ENCODE data around the gene B3GNT4. TPM values are rescaled to one million over a fixed set of nuclear protein-coding genes. Genes with fewer than 3 reads are reported as not detected.
A peak's percentile ranks its signal among the peaks of the same experiment; 100 is the strongest.
"Not testable (repeated sequence)": the region's sequence is repeated elsewhere in the genome, so short reads cannot be mapped to it uniquely, and the experiment has no call there.

The B3GNT4 gene
- polyA plus RNA-seq, 3 donors = 4.1 to 5.2 (median 4.1) TPM

DNA sequence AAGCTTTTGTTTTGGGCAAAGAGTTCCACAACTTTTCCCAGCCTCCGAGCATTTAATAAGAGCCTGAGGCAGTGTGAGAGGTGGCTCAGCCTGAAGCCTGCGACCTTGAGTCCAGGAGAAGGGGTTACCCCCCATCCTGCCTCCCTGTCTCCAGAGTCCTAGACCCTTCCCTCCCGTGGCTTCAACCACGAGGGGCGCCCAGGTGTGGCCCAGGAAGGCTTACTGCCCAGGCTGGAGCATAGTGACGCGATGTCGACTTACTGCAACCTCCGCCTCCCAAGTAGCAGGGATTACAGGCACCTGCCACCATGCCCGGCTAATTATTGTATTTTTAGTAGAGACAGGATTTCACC lies 19.9 kb upstream of the B3GNT4 start:
- no peak for DNase-seq (ENCODE audit: extremely low read depth in 1 of 11, low read depth in 9 of 11, low spot score in 4 of 11)

DNA sequence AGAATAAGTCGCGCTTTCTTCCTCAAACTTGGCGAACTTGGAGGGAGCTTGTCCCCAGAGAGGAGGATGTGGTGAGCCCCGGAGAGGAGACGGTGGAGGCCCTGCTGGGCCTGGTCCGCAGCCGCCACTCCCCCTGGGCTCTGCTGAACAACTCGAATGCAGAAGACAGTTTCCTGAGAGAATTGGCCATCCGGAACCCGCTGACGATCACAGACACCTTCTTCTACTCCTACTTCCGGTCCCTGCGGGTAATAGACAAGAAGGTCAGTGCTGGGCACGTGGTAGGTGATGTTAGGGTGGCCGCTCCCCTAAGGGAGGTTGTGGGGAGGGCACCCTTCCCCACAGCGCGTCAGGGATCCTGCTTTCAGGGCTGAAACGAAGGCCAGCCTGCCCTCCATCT lies 19.0 kb upstream of the B3GNT4 start:
- DNase-seq (ENCODE audit: extremely low read depth in 1 of 11, low read depth in 9 of 11, low spot score in 4 of 11) = no peak

DNA sequence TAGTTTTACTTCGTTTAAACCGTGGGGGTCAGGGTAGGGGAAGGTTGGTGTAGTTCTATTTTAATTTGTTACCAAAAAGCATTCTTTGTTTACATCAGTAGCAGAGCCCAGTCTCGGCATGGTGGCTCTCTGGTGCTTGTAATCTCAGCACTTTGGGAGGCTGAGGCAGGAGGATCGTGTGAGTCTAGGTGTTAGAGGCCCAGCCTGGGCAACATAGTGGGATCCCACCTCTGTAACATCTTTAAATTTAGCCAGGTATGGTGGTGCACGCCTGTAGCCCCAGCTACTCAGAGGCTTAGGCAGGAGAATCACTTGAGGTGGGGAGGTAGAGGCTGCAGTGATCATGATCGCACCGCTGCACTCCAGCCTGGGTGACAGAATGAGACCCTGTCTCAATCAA lies 18.4 kb upstream of the B3GNT4 start:
- DNase-seq (ENCODE audit: extremely low read depth in 1 of 11, low read depth in 9 of 11, low spot score in 4 of 11) = no peak

DNA sequence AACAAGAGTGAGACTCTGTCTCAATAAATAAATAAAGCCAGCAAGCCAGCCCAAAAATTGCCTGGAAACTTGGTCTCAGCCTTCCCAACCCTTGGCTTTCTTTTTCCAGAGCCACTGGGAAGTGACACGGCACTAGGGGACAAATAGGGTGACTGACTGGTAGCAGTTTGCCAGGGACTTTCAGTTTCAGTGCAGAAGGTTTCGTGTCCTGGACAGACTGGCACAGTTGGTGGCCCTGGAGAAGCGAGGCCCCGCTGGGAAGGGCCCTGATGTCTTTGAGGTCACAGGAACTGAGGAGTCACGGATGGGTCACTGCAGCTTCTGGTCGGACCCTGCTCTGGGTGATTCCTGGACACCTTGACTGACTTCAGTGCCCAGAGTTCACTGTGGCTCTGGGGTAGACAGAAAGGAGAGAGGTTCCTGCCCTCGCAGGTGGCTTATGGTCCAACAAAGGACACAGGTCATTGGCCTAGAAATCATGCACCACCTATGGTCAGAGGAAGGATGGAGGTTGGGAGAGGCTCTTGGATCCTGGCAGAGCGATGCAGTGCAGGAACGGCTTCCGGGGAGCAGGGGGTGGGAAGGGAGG lies 17.9 kb upstream of the B3GNT4 start:
- DNase-seq (ENCODE audit: extremely low read depth in 1 of 11, low read depth in 9 of 11, low spot score in 4 of 11) = no peak

DNA sequence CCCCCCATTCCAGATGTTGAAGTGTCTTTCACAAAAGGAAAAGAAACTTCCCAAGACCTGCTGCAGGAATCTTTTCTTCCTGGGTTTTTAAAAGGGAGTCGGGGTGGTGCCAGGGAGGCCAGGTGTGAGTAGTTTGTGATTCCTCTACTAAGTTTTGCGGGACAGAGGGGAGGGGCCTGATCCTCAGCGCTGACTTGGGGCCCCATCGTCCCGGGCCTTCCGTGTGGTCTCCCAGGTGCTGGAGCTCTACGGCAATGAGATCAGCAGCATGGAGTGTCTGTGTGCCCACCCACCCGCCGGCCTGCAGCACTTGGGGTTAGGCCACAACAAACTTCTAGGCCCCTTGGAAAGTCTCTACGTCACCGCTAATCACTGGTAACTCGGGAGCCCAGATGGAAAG lies 16.0 kb upstream of the B3GNT4 start:
- DNase-seq (ENCODE audit: extremely low read depth in 1 of 11, low read depth in 9 of 11, low spot score in 4 of 11) = no peak

DNA sequence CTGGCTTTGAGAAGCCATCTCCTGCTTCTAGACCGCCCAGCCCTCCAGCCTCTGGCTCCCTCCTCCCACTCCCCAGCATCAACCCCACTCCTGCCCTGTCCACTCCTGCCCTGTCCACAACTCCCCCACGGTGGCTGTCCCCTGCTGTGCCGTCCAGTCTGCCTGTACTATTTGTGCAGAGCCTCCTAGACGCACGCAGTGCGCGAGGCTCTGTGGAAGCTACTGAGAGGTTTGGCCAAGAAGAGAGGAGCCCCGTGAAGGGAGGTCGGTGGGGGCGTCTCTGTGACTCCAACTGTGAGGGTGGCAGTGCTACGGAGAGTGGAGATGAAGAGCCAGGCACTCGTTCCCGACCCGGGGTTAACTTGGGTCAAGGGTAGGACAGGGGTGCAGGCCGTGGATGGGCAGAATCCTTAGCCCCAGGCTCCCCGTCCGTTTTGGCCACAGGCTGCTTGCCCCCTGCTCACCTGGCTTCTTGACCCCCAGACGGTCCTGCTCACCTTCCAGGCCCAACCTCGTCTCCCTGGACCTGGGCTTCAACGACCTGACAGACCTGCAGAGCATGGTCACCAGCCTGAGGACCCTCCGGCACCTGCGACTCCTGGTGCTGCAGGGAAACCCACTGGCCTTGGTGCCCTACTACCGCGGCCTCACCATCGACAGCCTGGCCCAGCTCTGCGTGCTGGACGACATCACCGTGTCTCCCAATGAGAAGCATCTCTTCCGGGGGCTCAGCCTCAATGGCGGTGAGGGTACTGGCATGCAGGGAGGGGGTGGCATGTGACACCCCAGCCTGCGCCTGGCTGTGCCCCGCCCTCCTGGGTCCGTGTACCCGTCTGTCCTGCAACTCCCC lies 13.7 kb upstream of the B3GNT4 start:
- no peak for DNase-seq (ENCODE audit: extremely low read depth in 1 of 11, low read depth in 9 of 11, low spot score in 4 of 11)

DNA sequence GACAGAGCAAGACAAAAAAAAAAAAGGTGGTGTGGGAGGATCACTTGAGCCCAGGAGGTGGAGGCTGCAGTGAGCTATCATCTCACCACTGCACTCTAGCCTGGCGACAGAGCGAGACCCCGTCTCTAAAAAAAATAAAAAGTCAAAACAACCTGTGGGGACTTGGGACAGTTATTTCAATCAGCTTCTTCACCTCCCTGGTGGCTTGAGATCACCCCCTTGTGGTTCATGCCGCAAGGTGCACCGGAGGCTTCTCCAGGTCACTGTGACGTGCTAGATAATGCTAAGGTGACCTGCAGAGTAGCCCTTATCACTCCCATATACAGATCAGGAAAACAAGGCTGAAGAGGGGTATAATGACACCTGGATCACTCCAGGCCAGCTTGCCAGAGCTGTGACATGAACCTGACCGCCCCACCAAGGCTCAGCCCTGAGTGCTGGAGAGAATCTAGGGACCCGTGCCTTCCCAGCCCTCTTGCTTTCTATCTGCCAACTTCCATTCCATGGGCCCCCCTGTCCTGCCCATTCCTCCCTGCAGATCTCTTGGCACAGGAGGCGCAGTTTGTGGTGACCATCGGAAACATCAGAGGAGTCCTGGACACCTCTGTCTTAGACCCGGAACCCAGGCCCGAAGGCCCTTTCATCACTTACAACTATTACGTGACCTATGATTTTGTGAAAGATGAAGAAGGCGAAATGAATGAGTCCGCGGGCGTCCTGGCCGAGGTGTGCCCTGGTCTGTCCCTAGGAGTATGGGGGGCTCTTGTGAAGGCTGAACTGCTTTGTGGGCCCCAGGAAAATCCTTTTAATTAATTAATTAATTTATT lies 12.5 kb upstream of the B3GNT4 start:
- DNase-seq (ENCODE audit: extremely low read depth in 1 of 11, low read depth in 9 of 11, low spot score in 4 of 11) = peak in 2 of 11 donors; percentile 46

DNA sequence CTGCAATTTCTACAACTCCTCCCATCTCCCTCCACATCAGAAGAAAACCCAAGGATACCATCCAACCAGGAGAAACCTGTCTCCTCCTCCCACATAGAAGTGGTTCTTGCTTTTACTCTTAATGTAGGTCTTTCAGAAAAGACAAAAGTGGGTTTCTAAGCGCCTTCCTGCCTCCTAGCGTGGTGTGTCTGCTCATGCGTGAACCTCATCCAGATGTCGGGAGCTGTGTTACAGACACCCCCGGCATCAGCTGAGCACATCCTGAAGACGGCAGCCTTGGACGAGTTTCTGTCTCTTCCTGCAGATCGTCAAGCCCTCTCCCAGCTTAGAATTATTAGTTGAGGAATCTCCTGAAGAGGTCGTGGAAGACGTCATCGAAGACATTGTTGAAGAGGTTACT lies 11.1 kb upstream of the B3GNT4 start:
- no peak for DNase-seq (ENCODE audit: extremely low read depth in 1 of 11, low read depth in 9 of 11, low spot score in 4 of 11)

DNA sequence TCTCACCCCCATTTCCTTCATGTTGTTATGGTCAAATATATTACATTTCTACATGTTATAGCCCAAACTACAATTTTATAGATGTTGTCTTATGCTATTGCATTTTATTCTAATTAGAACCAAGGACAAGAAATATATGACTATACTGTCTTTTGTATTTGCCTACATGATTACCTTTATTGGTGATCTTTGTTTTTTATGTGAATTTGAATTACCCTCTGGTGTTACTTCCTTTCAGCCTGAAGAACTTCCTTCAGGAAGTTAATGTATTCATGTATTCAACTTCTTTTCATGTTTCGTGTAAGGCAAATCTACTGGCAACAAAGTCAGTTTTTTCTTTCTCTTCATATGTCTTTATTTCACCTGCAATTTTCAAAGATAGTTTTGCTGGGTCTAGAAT lies 8.7 kb upstream of the B3GNT4 start:
- no peak for DNase-seq (ENCODE audit: extremely low read depth in 1 of 11, low read depth in 9 of 11, low spot score in 4 of 11)

DNA sequence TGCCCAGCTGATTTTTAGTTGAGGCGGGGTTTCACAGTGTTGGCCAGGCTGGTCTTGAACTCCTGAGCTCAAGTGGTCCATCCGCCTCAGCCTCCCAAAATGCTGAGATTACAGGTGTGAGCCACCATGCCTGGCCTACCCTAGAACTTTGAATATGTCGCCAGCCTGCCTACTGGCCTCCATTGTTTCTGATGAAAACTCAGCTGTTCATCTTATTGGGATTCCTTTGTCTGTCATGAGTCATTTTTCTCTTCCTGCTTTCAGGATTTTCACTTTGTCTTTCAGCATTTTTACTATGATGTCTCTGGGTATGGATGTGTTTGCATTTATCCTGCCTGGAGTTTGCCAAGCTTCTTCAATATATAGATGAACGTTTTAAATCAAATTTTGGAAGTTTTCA lies 8.1 kb upstream of the B3GNT4 start:
- no peak for DNase-seq (ENCODE audit: extremely low read depth in 1 of 11, low read depth in 9 of 11, low spot score in 4 of 11)

DNA sequence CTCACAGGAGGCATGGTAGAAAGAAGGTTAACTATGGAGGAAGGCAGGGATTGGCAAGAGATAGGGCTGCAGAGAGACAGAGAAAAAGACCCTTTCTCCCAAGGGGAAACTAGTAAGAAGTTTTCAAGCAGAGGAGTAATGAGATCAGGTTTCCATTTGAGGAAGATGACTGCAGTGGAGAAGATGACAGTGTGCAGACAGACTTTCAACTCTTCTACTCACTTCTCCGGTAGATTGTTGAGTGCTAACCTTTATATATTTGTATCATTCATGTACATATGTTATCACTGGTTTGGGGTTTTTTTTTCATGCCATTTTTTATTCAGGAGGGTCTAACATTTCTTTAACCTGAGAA lies 5.9 kb upstream of the B3GNT4 start:
- no peak for DNase-seq (ENCODE audit: extremely low read depth in 1 of 11, low read depth in 9 of 11, low spot score in 4 of 11)

DNA sequence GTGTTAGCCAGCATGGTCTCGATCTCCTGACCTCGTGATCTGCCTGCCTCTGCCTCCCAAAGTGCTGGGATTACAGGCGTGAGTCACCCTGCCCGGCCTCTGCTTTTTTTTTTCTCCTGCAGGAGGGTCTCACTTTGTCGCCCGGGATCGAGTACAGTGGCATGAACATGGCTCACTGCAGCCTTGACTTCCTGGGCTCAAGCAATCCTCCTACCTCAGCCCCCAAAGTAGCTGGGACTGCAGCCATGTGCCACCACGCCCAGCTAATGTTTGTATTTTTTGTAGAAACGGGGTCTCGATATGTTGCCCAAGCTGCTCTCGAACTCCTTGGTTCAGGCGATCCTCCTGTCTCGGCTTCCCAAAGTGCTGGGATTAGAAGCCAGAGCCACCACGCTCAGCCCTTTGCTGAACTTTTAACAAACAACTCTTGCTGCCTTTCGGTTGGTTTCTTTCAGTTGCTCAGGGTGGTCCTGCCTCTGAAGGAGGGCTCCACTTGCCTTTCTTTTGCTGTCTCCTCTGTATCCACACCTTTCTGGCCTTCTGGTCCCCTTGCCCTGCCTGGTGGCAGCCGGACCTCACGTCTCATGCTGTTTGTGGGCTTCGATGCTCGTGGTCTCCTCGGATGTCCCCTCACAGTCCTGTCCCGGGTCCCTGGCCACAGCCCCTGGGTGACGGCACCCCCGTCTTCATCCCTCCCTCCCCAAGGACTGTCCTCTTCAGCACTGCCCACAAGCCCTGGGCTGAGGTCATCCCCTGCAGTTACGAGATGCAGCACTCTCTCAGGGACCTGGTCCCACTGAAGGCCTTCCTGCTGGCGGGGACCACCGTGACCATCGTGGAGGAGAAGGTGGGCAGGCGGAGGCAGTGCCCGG lies 3.8 kb upstream of the B3GNT4 start:
- DNase-seq (ENCODE audit: extremely low read depth in 1 of 11, low read depth in 9 of 11, low spot score in 4 of 11) = no peak

DNA sequence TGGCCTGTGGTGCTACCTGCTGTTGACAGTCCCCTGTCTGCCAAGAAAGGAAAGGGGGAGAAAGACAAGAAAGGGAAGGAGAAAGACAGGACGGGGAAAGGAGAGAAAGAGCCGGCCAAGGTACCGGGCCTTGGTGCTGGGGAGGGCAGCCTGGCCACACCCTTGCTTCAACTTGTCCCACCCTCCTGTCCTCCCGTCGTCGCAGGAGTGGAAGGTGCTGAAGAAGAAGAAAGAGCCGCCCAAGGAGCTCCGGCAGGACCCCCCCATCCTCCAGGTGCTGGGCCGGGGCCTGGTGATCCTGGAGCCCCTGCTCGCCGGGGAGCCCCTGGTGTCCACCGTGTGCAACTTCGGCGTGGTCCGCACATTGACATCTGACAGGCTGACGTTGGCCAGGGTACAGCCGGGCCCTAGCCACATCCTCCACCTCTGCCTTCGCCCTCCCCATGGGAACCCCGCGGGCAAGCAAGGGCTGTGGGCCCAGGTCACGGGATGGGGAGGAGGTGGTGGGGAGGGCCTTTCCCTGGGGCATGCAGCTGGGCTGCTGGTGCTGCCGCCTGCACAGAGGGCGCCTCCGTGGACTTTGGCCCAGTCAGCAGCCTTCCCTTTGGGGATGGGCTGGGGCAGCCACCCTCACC lies 2.9 kb upstream of the B3GNT4 start:
- DNase-seq (ENCODE audit: extremely low read depth in 1 of 11, low read depth in 9 of 11, low spot score in 4 of 11) = no peak

DNA sequence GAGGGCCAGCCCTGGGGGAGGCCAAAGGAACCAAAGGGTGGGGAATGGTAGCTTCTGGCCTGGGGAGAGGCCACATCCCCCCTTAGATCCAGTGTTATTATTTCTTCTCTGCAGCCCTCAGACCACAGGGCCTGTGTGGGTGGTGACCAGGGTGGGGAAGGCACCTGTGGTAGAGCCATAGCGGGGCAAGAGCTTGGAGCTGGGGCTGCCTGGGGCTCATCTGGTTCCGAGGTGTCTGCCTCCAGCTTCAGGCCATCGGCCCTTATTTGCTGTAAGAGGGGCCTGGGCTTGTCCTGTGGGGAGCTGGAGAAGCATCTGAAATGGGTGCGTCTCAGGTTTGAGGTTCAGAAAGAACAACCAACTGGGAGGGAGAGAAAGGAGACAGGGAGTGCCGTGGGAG lies 2.1 kb upstream of the B3GNT4 start:
- no peak for DNase-seq (ENCODE audit: extremely low read depth in 1 of 11, low read depth in 9 of 11, low spot score in 4 of 11)

DNA sequence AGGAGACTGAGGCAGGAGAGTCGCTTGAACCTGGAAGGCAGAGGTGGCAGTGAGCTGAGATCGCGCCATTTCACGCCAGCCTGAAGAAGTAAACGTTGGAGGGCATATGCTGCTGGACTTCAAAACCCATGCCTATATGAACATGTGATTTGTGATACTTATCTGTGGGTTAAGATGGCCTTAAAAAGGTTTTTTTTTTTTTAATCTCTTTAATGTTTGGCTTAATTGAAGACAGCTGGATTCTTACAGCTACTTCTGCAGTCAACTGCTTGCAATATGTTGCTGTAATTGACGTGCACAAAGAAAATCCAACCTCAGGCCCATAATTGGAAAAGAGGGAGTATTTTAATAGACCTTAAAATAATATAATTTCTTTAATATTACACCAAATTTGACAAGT lies 1.5 kb upstream of the B3GNT4 start:
- DNase-seq (ENCODE audit: extremely low read depth in 1 of 11, low read depth in 9 of 11, low spot score in 4 of 11) = no peak

DNA sequence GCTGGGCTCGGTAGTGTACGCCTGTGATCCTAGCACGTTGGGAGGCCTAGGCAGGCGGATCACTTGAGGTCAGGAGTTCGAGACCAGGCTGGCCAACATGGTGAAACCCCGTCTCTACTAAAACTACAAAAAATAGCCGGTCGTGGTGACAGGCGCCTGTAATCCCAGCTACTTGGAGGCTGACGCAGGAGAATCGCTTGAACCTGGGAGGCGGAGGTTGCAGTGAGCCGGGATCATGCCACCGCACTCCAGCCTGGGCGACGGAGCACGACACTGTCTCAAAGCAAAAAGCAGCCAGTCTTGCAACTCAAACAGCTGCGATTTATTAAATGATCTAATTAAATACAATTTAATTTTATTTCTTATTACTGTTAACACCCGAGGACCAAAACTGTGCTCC lies 698 bp upstream of the B3GNT4 start:
- DNase-seq (ENCODE audit: extremely low read depth in 1 of 11, low read depth in 9 of 11, low spot score in 4 of 11) = not testable (repeated sequence)

DNA sequence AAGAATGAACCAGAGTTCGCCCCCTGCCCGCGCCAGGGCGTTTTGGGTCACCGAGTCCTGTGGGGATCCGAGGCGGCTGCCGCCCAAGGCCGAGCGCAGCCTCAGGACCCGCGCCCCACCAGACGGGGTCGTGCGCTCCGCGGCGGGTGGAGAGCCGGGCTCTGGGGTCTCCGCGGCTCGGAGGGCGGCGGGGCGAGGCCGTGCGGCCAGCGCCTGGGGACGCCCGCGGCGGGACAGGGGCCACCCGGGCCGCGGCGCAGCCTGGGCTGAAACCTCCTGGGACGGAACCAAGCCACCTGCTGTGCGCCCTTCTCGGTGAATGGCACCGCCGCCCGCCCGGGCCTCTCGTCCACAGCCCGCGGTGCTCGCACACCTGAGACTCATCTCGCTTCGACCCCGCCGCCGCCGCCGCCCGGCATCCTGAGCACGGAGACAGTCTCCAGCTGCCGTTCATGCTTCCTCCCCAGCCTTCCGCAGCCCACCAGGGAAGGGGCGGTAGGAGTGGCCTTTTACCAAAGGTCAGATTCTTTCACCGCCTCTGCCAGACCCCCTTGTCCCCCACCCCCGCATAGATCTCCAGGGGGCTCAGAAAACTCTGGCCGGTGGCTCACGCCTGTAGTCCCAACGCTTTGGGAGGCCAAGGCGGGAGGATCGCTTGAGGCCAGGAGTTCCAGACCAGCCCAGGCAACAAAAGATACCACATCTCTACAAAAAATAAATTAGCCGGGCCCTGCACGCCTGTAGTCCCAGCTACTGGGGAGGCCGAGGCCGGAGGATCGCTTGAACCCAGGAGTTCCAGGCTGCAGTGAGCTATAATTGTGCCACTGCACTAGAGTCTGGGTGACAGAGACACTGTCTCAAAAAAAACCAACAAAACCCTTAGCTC lies 901 bp downstream of the B3GNT4 start:
- no peak for DNase-seq (ENCODE audit: extremely low read depth in 1 of 11, low read depth in 9 of 11, low spot score in 4 of 11)
